ENCODE measurements around the gene CGNL1. TPM values are rescaled to one million over a fixed set of nuclear protein-coding genes. Genes with fewer than 3 reads are reported as not detected.

Gene CGNL1
- total RNA-seq, 1 experiment from 2014 or later = 34.6 TPM

GRCh38 chr15:57500256-57500655 is 124.0 kb downstream of the CGNL1 start:
- H3K4me1 Mint-ChIP-seq = peaks cover 29 to 33% of the 10 kb centered on the region in 2 experiments
- no peak for TF ChIP-seq CTCF (conservative IDR thresholded peaks at IDR 0.05)

More at GRCh38 chr15:57500256-57500655, 124.0 kb downstream of the CGNL1 start:
- no peak overlapping the region for H3K18ac ChIP-seq (ENCODE audit: insufficient read length, low read depth, low read length)
- Mint-ChIP-seq H3K9me3 (no peaks in the 10 kb centered on the region), H3K27me3 (ENCODE audit: low read depth) (peaks cover 3% of the 10 kb centered on the region; the same call in 1 of the 2 replicates), H3K27ac (peak overlapping the region; percentile 10 to 47 (median 46); a peak in 2 of 7 replicates), H3K36me3 (ENCODE audit: insufficient read depth in 1 of 3, low read depth in 3 of 3) (peaks cover 0 to 4% (median 3%) of the 10 kb centered on the region in 3 experiments; a peak in 3 of 7 replicates), H3K4me3 (no peak overlapping the region)
- H3K27me3 ChIP-seq (ENCODE audit: insufficient read depth, low read length) = no peaks in the 10 kb centered on the region
- no peak overlapping the region for H3K27ac ChIP-seq (ENCODE audit: insufficient read length, low read depth, low read length)
- no CpG with 5 or more reads among the region's 10 CpGs for WGBS (ENCODE audit: extremely low coverage, insufficient read length, low lambda C conversion rate)
- no peaks in the 10 kb centered on the region for H3K23me2 ChIP-seq (ENCODE audit: insufficient read length, low read depth, low read length, poor library complexity, severe bottlenecking)
- no peaks in the 10 kb centered on the region for H3K79me1 ChIP-seq (ENCODE audit: insufficient read depth, low read depth, low read length, poor library complexity, severe bottlenecking)
- H4K20me1 ChIP-seq (ENCODE audit: control insufficient read depth, insufficient read depth, insufficient read length) = no peaks in the 10 kb centered on the region
- no peak for DNase-seq
- H4K91ac ChIP-seq (ENCODE audit: insufficient read length, low read depth, low read length) = no peak overlapping the region
- no peak overlapping the region for H3K23ac ChIP-seq (ENCODE audit: insufficient read length, low read depth, low read length)
- H2BK20ac ChIP-seq (ENCODE audit: low read depth, low read length, poor library complexity, severe bottlenecking) = no peak overlapping the region
- H3K9me3 ChIP-seq (ENCODE audit: control insufficient read depth, low read depth, low read length) = no peaks in the 10 kb centered on the region
- no peak overlapping the region for H3K4ac ChIP-seq (ENCODE audit: low read depth, low read length)
- no peak overlapping the region for H2BK12ac ChIP-seq (ENCODE audit: insufficient read length, low read depth, low read length)
- H2BK120ac ChIP-seq (ENCODE audit: low read depth, low read length, poor library complexity, severe bottlenecking) = no peak overlapping the region
- no peak overlapping the region for H2AFZ ChIP-seq (ENCODE audit: low read length)
- no peak overlapping the region for H3T11ph ChIP-seq (ENCODE audit: low read length)
- no peaks in the 10 kb centered on the region for H3K79me2 ChIP-seq (ENCODE audit: insufficient read depth, low read length)
- H2BK15ac ChIP-seq (ENCODE audit: low read depth, low read length) = no peak overlapping the region
- H2BK5ac ChIP-seq (ENCODE audit: insufficient read length, low read length) = no peak overlapping the region
- no peak overlapping the region for H3K4me2 ChIP-seq (ENCODE audit: insufficient read depth, insufficient read length, low read length)
- H2AK5ac ChIP-seq (ENCODE audit: insufficient read length, low read length) = no peak overlapping the region
- no peak overlapping the region for H3K9ac ChIP-seq (ENCODE audit: extremely low read depth, insufficient read length, low read length)
- no peaks in the 10 kb centered on the region for H3K4me1 ChIP-seq (ENCODE audit: insufficient read depth, low read length)
- H3K14ac ChIP-seq (ENCODE audit: insufficient read depth, low read length) = no peak overlapping the region
- no peak overlapping the region for H4K8ac ChIP-seq (replicated peaks; ENCODE audit: insufficient read length, low read depth, low read length)
- no peak overlapping the region for H4K5ac ChIP-seq (ENCODE audit: insufficient read length, low read depth, low read length)
- H3K56ac ChIP-seq (ENCODE audit: insufficient read length, low read depth, low read length) = no peak overlapping the region
